IPS DF 6.9 (cell line): Measurements from ENCODE around the gene HKDC1.

Source experiments
- DNase-seq: peaks from one replicate; pipeline ENCODE4 v3.0.0-alpha.2; 2013; ENCODE audit warnings: low read depth, low spot score
- H3K27ac ChIP-seq: one replicate; pipeline ENCODE4 v1.5.1; 2013; ENCODE audit warnings: low read length, control low read depth
- H3K27me3 ChIP-seq: 2 replicates; pipeline ENCODE4 v1.6.1; 2013; ENCODE audit warnings: mild to moderate bottlenecking, low read length; ENCODE audit not compliant: control insufficient read depth, insufficient read depth
- H3K36me3 ChIP-seq: 2 replicates; pipeline ENCODE4 v1.6.1; 2013; ENCODE audit warnings: low read length; ENCODE audit not compliant: control insufficient read depth, insufficient read depth
- H3K4me1 ChIP-seq: 2 replicates; pipeline ENCODE4 v1.6.1; 2013; ENCODE audit warnings: low read length; ENCODE audit not compliant: control insufficient read depth, insufficient read depth
- H3K4me3 ChIP-seq: 2 replicates; pipeline ENCODE4 v1.5.1; 2013; ENCODE audit warnings: mild to moderate bottlenecking, low read length
- H3K9me3 ChIP-seq: 2 replicates; pipeline ENCODE4 v1.6.1; 2013; ENCODE audit warnings: low read length, inconsistent platforms; ENCODE audit not compliant: control insufficient read depth, insufficient read depth
- WGBS: extraction: QIAGEN DNeasy Blood & Tissue Kit; methylation state at CpG from one replicate; pipeline ENCODE4 v1.1.7; 2013; ENCODE audit warnings: mixed read lengths, missing lambda C conversion rate; ENCODE audit not compliant: insufficient read length, insufficient coverage; 5-methylcytosine and 5-hydroxymethylcytosine counted together

HKDC1 gene

DNA sequence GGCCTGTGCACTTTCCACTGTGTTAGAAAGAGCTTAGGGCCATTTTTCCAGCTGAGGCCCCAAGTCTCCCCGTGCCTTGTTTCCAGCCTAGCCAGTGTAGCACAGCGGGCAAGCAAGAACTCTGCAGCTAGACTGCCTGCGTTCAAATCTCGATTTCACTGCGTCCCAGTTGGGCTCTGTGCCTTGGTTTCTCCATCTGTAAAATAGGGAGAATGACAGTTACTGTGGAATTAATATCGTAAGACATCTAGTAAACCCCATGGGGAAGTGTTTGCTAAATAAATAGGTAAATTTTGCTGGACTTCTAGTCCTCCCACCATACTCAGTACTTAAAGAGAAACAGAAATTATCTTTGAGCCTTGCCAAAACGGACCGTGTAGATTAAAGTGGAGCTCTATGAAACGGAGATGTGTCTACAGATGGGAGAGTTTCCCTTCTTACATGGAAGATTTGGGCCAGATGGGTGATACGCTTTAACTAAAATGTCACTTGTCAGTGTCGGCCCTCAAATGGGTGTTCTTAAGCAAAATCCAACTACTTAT is 3.5 kb upstream of the HKDC1 start:
- WGBS = no CpG with 5 or more reads among the region's 11 CpGs
- H3K4me3 ChIP-seq = no peak overlapping the region
- no peaks in the 10 kb centered on the region for H3K4me1 ChIP-seq
- no peaks in the 10 kb centered on the region for H3K9me3 ChIP-seq
- DNase-seq = no peak
- H3K27me3 ChIP-seq = no peaks in the 10 kb centered on the region
- no peak overlapping the region for H3K27ac ChIP-seq
- H3K36me3 ChIP-seq = no peaks in the 10 kb centered on the region

- H3K4me1 ChIP-seq = no peaks in the 10 kb centered on the region
Measured at GRCh38 chr10:69217119-69217754, 2.9 kb upstream of the HKDC1 start.

DNA sequence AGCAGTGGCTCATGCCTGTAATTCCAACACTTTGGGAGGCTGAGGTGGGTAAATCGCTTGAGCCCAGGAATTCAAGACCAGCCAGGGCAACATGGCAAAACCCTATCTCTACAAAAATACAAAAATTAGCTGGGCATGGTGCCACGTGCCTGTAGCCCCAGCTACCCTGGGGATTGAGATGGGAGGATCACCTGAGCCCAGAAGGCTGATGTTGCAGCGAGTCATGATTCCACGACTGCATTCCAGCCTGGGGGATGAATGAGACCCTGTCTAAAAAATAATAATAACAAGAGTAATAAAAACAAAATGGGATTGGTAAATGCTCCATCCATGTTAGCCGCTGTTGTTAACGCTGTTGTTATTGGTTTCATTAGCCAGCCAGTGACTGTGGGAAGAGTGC is 1.3 kb upstream of the HKDC1 start:
- H3K9me3 ChIP-seq = no peaks in the 10 kb centered on the region
- DNase-seq = no peak
- H3K4me1 ChIP-seq = peaks cover 4% of the 10 kb centered on the region; the same call in 1 of the 2 replicates
- no CpG with 5 or more reads among the region's 6 CpGs for WGBS
- no peaks in the 10 kb centered on the region for H3K36me3 ChIP-seq
- H3K27ac ChIP-seq = no peak overlapping the region
- no peak overlapping the region for H3K4me3 ChIP-seq
- no peaks in the 10 kb centered on the region for H3K27me3 ChIP-seq

More at GRCh38 chr10:69217119-69217754, 2.9 kb upstream of the HKDC1 start:
- Histone ChIP-seq H3K36me3 (no peaks in the 10 kb centered on the region), H3K27me3 (no peaks in the 10 kb centered on the region), H3K9me3 (no peaks in the 10 kb centered on the region), H3K27ac (no peak overlapping the region), H3K4me3 (no peak overlapping the region)
- DNase-seq = no peak
- no CpG with 5 or more reads among the region's 4 CpGs for WGBS

- peaks cover 4% of the 10 kb centered on the region; the same call in 1 of the 2 replicates for H3K4me1 ChIP-seq
- no peak overlapping the region for H3K27ac ChIP-seq
- WGBS = no CpG with 5 or more reads among the region's 9 CpGs
Measured at GRCh38 chr10:69220507-69220906, 375 bp downstream of the HKDC1 start.

DNA sequence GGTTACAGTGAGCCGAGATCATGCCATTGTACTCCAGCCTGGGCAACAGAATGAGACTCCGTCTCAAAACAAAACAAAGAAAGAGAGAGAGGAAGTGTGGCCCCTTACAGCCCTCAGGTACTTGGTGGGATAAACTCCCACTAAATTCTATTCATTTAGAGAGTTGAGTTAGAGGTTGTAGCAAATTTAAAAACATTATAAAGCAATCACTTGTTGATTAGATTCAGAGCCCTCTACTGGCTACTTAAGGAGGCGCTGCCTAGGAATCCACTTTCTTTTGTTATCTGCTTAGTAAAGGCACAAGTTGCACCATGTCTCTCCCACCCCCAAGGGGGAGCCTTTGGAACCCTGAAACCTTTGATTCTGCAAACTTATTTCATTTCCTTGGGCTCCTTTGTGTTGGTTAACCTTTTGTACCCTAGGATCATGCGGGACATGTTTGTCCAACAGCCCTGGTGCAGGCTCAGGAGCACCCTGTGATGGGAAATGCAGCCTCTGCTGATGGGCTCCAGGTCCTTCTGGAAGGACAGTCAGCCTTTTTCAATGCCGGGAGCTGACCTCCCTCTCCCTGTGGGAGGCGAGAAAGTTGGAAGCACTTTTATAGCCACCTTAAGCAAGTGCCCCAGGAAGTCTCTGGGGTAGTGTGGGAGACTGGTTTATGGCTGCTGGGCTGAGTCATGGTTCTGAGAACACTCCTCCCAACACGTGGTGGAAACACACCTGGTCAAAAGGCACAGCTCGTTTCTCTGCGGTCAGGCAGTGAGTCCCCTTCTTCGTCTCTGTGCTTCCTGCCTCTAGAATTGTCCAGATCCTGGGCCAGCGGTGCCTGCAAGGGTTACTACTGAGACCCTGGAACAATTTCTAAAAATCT is 2.3 kb downstream of the HKDC1 start:
- H3K4me1 ChIP-seq = peaks cover 4% of the 10 kb centered on the region; the same call in 1 of the 2 replicates
- H3K27ac ChIP-seq = no peak overlapping the region

More at GRCh38 chr10:69220507-69220906, 375 bp downstream of the HKDC1 start:
- Histone ChIP-seq H3K27me3 (no peaks in the 10 kb centered on the region), H3K36me3 (no peaks in the 10 kb centered on the region), H3K9me3 (no peaks in the 10 kb centered on the region), H3K4me3 (no peak overlapping the region)
- DNase-seq = no peak

GRCh38 chr10:69223028-69223342 is 2.9 kb downstream of the HKDC1 start:
- DNase-seq = no peak
- peaks cover 4% of the 10 kb centered on the region; the same call in 1 of the 2 replicates for H3K4me1 ChIP-seq
- no peak overlapping the region for H3K27ac ChIP-seq
- no peaks in the 10 kb centered on the region for H3K36me3 ChIP-seq
- H3K4me3 ChIP-seq = no peak overlapping the region
- H3K27me3 ChIP-seq = no peaks in the 10 kb centered on the region
- H3K9me3 ChIP-seq = no peaks in the 10 kb centered on the region
- WGBS = no CpG with 5 or more reads among the region's 1 CpG

More for the DNA sequence above, 2.3 kb downstream of the HKDC1 start:
- H3K4me3 ChIP-seq = no peak overlapping the region
- H3K36me3 ChIP-seq = no peaks in the 10 kb centered on the region
- H3K27me3 ChIP-seq = no peaks in the 10 kb centered on the region
- H3K9me3 ChIP-seq = no peaks in the 10 kb centered on the region
- DNase-seq = peak; percentile 25
- WGBS = no CpG with 5 or more reads among the region's 11 CpGs

DNA sequence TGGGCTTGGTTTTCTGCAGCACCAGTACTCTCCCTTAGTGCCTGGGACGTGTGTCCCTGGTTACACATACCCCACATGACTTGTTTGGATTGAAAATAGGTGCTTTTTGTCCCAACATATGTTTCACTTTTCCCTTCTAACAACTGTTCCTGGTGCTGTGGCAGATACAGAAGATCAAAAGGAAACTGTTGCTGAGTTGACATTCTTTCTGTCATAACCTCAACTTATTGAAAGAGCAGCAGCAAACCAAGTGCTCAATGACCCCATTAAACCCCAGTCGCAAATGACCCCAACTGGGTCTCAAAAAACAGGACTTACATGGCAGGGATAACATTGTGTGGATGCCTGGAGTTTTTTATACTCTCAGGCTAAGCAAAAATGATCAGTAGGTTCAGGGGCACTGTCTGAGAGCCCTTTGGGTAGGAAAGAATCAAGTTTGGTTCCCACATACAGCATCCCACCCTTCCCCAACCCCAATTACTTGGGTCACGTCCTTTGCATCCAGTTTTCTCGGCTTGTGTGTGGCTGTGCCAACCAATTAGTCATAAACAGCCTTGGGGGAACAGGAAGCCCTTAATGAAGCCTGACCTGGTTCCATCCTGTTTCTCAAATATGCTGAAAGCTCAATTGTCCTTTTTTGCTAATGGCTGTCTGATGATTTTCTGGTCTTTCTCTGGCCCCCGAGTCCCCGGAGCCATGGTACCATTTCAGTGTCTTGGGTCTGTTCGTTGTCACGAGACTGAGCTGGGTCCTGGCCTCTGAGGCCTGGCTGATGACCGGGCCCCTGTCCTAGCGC is 4.9 kb downstream of the HKDC1 start:
- H3K9me3 ChIP-seq = no peaks in the 10 kb centered on the region
- DNase-seq = no peak
- peaks cover 4% of the 10 kb centered on the region; the same call in 1 of the 2 replicates for H3K4me1 ChIP-seq
- no peak overlapping the region for H3K4me3 ChIP-seq
- no peaks in the 10 kb centered on the region for H3K27me3 ChIP-seq
- no peaks in the 10 kb centered on the region for H3K36me3 ChIP-seq
- WGBS = no CpG with 5 or more reads among the region's 10 CpGs
- no peak overlapping the region for H3K27ac ChIP-seq

GRCh38 chr10:69225681-69226080 is 5.5 kb downstream of the HKDC1 start:
- Histone ChIP-seq H3K9me3 (no peaks in the 10 kb centered on the region), H3K4me1 (peaks cover 4% of the 10 kb centered on the region; the same call in 1 of the 2 replicates), H3K4me3 (no peak overlapping the region), H3K27me3 (no peaks in the 10 kb centered on the region), H3K27ac (no peak overlapping the region), H3K36me3 (no peaks in the 10 kb centered on the region)
- no peak for DNase-seq
- no CpG with 5 or more reads among the region's 10 CpGs for WGBS

GRCh38 chr10:69226919-69227450 is 6.9 kb downstream of the HKDC1 start:
- Histone ChIP-seq H3K27ac (no peak overlapping the region), H3K9me3 (no peaks in the 10 kb centered on the region), H3K27me3 (no peaks in the 10 kb centered on the region), H3K4me3 (no peak overlapping the region), H3K4me1 (peaks cover 4% of the 10 kb centered on the region; the same call in 1 of the 2 replicates), H3K36me3 (no peaks in the 10 kb centered on the region)
- no peak for DNase-seq
- WGBS = no CpG with 5 or more reads among the region's 14 CpGs

- Histone ChIP-seq H3K9me3 (no peaks in the 10 kb centered on the region), H3K27me3 (no peaks in the 10 kb centered on the region)
- WGBS = no CpG with 5 or more reads among the region's 2 CpGs
Measured at GRCh38 chr10:69228151-69228550, 8.0 kb downstream of the HKDC1 start.

More at GRCh38 chr10:69228151-69228550, 8.0 kb downstream of the HKDC1 start:
- H3K4me3 ChIP-seq = no peak overlapping the region
- no peaks in the 10 kb centered on the region for H3K36me3 ChIP-seq
- H3K4me1 ChIP-seq = no peaks in the 10 kb centered on the region
- H3K27ac ChIP-seq = no peak overlapping the region
- no peak for DNase-seq
